DMS114 treated with DMSO at 0.1 percent for 48 hours (cell line): Measurements from ENCODE around the gene ATP1A3.

ENCODE experiments used
- DNase-seq: peaks from one replicate; lab custom pipeline; 2025; ENCODE audit not compliant: unreplicated experiment; lab: John Stamatoyannopoulos, UW

ATP1A3 gene

DNA sequence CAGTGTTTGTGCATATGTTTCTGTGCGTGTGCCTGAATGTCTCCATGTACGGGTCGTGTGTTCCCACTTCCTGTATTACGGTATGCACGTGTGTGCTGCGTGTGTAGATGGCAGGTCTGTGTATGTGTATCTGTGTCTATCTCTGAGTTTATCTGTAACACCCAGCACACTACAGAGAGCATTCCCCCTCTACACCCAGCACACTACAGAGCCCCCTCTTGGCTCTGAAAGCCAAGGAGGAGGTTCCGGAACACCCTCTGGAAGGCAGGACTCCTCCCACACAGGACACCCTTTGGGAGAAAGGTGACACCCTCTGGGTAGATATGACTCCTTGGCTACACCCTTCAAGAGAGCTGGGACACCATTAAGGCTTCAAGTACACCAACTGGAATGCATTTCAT, 63.7 kb downstream of the ATP1A3 start:
- no peak for DNase-seq

DNA sequence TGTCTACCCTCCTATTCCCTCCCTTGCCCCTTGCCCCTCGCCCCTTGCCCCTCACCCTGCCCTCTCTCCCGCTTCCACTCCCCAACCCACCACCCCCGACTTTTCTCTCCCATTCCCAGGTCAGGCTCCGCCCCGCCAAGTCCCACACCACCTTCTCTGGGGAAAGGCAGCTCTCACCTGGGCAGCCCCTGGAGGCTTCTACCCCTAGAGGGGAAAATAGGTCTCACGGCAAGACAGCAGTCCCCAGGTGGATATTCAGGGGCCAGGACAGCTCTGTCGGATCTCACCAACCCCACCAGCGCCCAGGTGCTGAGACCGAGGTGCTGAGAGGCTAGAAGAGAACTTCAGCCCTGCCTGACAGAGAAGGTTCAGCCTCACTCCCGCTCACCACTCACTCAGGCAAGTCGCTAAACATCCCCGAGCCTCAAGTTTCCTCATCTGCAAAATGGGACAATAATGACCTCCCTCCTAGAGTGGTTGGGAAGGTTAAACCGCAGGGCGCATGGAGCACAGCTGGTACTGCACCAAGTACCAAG, 64.4 kb downstream of the ATP1A3 start:
- DNase-seq, result no peak

DNA sequence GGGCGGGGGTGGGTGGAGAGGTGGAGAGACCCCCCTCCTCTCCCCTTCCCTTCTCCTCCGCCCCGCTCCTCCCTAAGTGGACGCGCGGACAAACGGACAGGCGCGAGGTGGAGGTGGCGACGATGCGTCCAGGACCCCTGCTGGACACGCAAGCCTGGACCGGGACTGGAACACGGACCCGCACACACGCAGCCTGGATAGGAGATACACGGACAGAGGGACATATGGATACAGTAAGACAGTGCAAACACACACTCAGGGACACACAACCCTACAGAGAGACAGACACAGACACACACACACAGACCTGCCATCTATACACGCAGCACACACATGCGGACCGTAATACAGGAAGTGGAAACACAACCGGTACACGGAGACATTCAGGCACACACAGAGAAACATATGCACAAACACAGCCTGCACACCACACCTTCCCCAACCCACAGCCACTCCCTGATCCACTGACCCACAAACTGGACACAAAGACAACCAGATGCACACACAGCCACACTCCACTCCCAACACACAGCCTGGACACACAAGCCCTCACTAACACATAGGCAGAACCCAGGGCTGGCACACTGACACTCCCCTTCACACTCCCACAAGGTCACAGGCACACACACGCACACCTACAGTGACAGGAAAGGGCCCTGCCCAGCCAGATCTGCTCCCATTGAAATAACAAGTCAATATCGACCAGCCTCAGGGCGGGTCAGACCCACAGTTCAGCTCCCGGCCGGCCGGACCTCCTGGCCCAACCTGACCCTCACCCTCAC, 65.1 kb downstream of the ATP1A3 start:
- no peak for DNase-seq

DNA sequence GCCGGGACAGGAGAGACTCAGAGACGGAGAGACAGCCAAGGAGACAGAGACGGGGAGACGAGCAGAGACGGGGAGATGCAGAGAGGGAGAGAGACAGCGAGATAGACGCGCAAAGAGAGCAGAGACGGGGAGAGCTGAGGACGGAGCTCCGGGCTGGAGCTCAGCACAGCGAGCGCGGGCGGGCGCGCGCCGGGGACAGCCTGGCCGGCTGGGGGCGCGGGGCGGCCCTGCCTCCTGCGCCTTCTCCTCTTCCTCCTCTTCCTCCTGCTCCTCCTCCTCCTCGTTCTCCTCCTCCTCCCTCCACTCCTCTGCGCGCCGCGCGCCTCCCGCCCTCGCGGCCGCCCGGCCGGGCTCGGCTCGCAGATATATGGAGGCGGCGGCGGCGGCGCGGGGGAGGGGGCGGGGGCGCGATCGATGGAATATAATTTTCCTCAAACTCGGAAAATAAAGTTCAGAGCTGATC, 65.8 kb downstream of the ATP1A3 start, which contains the start of gene ERFL:
ERFL (minus strand) TSS at position 229 of the 463 bp plus-strand sequence. CDS start 15,530 bp downstream, outside the sequence.
- DNase-seq, result no peak

DNA sequence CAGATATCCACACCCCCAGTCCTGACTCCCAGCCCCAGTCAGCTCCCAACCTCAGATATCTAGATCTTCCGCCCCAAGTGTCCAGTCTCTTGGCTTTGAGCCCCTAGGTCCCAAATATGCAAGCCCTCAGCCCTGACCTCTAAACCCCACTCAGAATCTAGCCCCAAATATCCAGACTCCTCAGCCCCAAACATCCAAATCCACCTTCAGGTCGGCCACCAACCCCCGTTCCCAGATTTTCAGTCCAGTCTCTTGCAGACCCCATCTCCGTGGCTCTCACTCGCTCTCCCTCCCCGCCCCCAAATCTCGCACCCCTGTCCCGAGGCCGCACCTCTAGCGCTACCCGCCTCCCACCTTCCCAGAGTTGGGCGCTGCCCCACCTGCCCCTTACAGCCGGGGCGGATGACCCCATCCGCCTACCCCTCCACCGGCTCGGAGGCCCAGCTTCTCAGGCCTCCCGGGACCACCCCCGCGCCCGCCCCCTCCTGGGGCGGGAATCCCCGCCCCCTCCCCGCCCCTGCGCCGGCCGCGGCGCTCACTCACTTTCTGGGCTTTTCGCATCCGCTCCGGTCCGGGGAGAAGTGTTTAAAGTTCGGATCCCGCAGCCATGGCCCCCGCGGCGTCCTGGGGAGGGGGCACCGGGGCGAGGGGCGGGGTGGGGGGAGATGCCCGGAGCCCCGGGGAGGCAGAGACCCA, 66.4 kb downstream of the ATP1A3 start:
- DNase-seq, result no peak

DNA sequence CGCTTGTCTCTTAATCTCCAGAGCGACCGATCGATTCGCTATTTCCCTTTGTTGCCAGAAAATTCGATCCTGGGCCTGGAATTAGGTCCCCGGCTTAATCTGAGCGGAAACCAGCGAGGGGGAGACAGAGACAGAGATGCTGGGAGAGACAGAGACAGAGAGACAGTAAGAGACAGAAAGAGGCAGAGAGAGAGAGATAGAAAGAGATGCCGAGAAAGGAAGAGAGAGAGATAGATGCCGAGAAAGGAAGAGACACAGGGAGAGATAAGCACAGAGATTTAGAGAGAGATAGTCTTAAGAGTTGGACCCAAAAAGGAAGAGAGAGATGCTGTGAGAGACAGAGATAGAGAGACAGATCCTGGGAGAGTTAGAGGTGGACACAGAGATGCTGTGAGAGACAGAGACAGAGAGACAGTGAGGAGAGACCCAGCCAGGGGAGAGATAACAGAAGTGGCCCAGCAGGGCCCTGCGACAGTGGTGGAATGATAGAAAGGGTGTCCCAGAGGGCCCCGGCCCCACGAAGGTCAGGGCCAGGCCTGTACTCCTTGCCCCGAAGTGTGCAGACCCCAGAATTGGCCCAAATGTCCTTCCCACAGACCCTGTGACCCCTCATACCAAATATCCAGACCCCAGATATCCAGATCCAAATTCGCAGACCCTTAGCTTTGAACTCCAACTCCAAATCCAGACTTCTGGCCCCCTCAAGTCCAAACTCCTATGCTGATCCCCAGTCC, 67.1 kb downstream of the ATP1A3 start:
- no peak for DNase-seq

DNA sequence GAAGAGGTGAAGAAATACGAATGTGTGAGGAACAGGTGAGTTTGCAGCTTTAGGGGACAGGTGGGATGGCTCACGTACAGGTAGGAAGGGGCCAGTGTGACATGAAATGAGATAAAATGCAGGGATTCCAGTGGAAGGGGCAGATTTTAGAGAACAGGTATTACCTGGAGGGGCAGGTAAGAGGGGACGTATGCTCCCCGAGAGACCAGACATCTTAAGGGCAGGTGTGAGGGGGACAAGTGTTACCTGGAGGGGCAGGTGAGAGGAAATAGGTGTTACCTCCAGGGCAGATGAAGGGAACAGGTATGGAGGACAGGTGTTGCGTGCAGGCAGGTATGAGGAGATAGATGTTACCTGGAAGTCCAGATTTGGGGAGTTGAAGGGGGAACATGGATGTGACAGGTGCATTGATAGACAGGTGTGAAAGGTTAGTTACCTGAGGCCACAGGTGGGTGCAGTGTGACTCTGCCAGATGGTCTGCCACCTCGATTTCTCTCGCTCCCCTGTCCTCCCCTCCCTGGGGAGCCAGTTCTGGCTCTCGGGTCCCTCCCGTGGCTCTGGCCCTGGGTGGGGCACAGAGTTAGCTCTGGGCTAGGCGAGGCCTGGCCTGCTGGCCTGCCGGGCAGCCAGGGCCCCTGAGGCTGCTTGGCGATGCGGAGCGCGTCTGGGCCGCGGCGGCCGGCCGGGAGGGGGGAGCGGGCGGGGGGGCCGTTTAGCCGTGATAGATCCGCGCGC, 67.8 kb downstream of the ATP1A3 start:
- DNase-seq, result no peak

DNA sequence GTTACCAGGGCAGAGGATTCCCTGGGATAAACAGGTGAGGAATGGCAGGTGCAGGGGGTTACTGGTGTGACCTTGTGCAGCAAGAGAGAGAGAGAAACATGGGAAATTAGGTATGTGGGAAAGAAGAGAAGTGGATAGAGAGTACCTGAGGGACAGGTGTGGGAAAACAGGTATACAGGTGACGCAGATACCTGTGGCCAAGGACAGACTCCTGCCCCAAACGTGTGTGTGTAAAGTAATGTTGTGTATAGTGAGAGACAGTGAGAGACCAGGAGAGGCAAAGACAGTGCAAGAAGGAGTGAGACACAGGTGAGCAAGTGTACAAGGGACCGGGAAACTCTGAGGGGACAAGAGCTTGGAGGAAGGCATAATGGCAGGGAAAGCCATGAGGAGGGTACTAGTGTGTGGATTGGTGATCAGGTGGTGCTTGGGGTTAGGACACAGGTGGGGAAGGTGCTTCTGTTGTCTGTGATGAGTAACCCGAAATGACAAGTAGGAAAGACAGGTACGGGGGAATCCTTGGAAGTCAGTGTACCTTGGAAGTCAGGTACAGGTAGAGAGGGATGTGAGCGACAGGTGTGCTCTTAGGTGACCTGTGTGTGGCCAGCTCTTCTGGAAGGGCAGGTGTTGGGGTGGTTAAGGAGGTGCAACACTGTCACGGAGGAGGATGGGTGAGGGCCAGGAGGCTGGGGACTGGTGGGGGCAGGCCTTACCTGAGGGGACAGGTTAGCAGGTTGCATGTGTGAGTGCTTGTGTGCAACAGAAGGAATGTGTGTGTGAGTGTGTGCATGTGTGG, 68.6 kb downstream of the ATP1A3 start:
- DNase-seq, result no peak

DNA sequence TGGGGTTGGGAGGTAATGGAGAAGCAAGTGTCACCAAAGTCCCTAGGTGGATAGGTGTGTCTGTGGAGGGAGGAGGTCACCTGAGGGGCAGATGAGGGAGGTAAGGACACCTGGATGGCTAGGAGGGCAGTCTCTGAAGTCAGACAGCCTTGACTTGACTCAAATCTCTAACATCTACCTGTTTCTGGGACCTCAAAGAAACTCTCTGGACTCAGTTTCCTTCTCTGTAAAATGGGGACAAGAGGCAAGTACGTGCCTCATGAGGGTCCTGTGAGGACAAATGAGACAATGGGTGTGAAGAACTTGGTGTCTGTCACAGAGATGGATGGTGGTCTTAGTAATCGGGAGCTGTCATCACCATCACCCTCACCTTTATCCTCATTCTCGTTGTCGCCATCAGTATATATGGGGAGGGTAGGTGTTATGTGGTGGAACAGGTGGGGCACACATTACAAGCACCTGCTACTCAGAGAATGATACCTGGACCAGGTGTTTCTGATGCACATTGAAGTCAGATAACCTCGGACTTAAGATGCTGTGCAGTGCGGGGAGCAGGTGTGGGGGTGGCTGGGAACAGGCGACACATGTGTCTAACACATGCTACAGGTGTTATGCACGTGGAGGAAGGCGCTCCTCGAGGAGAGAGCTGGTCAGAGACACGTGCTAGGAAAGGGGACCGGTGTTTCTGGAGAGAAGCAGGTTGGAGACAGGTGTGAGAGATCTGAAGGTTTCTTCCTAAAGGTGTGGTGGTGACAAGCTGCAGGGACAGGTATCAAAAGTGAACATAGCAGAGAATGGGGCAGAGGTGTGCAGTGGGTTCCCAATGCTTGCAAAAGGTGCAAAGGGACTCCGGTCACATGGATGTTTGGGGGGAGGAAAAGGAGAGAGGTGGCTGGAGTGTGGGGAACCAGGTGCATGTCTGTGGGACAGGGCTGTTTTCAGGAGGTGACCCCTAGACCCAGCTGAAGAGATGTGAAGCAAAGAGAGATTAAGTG, 69.6 kb downstream of the ATP1A3 start:
- DNase-seq, result no peak

DNA sequence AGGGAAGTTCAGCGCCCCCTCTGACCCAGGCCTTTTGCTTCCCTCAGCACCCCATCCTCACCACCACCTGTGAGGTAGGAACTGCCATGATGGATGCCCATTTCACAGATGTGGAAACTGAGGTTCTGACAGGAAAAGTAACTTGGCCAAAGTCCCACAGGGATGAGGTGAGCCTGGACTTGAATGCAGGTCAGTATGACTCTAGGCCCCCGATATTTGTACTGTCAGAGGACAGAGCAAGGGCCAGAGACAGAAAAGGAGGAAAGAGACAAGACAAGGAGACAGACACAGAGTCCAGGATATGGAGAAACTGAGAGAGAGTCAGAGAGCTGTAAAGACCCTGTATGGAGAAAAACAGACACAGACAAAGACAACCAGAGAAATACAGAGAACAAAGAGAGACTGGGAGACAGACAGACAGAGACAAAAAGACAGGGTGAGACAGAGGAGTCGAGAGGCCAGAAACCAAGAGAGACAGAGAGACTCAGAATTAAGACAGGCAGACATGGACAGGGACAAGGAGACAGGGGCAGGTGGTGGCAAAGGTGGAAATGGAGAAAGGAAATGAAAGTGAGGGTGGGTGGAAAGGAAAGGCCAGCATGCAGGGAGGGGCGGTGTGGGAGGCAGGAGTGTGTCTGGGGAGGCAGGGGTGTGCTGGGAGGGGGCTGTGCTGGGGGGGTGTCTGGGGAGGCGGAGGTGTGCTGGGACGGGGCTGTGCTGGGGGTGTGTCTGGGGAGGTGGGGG, 70.8 kb downstream of the ATP1A3 start:
- no peak for DNase-seq

DNA sequence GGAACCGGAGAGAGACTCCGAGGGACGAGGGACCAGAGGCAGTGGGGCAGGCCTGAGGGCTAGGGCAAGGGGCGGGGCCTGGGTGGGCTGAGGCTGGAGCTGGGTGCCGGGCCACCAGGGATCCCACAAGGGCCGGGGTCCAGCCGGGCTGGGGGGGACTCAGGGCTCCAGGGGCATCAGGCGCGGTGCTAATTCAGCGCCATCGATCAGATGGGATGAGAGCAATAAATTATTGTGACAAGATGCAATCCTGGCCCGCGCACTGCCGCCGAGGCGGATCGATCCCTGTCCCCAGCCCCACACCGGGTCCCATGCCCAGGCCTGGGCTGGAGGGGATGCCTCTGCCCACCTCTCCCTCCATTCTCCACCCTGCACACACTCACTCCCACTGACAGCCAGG, 71.4 kb downstream of the ATP1A3 start:
- DNase-seq, result no peak

DNA sequence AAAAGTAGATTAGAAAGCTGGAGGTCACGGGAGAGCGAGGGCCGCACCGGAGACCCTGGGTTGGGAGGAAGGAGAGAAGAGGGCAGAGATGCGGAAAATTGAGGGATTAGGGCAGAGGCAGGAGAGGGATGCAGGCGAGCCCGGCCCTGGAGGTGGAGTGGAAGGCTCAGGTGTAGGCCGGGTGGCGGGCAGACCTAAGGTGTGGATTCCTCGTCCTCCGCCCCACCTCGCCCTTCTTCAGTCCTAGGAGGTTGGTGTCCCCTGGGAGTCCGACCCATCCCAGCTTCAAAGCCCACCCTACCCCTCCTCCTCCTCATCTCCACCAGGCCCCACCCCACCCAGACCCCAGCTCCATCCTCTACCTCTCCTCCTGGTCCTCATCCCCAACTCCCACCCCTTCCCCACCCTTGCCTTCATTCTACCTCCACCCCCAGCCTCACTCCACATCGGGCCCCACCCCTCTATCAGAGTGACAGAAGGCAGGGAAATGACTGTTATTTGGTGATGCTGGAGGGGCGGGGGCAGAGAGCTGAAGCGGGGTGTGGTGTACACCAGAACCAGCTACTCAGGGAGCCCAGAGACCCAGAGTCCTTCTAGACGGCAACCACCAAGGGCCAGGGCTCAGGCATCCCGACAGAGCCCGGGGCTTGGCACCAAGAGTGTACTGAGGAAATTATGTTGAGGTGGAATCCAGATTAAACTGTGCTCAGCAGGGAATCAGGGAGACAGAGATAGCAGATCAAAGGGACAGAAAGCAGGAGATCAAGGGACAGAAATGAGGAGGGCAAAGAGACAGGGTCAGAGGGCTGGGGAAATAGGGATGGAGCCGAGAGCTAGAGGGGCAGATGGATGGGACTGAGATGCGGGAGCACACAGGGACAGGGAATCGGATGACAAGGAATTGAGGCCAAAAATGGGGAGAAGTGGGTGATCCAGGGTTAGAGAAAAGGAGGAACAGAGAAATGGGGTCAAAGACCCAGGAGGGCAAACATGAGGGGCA, 72.2 kb downstream of the ATP1A3 start:
- no peak for DNase-seq

DNA sequence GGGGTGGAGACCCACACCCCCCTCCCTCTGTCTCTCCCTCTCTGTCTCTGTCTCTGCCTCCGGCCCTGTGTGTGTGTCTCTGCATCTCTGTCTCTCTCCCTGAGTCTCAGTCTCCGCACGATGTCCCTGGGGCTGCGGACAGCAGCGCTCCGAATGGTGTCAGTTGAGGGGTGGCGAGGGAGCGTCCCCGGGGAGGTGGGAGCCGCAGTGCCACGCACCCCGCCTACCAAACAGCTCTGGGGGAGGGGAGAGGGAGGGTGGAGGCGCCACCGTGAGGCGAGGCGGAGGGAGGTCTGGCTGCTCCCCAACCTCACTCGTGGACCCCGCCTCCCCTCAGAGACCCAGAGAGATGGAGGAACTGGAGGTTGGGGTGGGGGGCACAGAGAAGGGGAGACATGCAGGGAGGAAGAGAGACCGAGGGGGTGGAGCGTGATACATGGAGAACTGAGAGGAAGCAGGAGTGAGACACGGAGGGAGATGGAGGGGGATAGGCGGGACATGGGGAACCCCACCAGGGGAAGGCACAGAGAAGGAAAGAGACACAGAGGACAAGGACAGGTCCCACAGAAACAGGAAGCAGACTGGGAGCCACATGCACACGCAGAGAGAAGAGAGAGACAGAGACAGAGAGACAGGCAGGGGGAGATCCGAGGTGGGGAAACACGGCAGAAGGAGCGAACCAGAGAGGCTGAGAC, 73.0 kb downstream of the ATP1A3 start:
- no peak for DNase-seq

DNA sequence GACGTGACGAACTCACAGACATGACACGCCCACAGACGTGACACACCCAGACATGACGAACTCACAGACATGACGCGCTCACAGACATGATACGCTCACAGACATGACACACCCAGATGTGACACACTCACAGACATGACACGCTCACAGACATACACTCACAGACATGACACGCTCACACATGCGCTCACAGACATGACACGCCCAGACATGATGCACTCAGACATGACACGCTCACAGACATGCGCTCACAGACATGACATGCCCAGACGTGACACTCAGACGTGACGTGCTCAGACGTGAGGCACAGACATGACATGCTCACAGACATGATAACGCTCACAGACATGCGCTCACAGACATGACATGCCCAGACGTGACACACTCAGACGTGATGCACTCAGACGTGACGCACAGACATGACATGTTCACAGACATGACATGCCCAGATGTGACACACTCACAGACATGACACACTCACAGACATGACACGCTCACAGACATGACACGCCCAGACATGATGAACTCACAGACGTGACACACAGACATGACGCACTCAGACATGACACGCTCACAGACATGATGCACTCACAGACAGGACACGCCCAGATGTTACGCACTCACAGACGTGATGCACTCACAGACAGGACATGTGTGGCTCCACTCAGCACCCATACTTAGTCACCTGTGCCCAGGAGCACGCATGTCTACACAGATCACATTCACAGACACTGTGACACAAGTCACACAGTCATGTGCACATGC, 73.9 kb downstream of the ATP1A3 start:
- no peak for DNase-seq

DNA sequence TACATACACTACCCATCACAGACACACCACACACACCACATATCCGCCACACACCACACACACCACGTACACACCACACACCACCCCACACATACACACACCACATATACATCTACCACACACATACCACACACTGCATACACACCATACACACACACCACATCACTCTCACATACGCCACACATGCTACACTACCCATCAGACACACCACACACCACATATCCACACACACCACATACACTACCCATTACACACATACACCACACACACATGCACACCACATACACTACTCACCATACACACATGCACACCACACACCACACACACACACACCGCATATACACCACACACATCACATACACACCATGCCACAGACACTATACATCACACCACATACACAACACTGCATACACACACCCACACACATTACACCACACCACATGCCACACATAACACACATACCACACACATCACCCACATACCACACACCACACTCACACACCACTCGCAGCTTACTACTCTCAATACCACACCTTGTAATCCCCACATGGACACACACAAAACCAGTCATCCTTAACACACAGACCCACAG, 75.3 kb downstream of the ATP1A3 start:
- no peak for DNase-seq
